Measurements from ENCODE around the gene AFG1L. TPM values are rescaled to one million over a fixed set of nuclear protein-coding genes. Genes with fewer than 3 reads are reported as not detected.
A peak's percentile ranks its signal among the peaks of the same experiment; 100 is the strongest.

Gene AFG1L
- polyA plus RNA-seq, 1 of the 3 experiments (the other 2 are of a cell fraction): 0.71 TPM

DNA sequence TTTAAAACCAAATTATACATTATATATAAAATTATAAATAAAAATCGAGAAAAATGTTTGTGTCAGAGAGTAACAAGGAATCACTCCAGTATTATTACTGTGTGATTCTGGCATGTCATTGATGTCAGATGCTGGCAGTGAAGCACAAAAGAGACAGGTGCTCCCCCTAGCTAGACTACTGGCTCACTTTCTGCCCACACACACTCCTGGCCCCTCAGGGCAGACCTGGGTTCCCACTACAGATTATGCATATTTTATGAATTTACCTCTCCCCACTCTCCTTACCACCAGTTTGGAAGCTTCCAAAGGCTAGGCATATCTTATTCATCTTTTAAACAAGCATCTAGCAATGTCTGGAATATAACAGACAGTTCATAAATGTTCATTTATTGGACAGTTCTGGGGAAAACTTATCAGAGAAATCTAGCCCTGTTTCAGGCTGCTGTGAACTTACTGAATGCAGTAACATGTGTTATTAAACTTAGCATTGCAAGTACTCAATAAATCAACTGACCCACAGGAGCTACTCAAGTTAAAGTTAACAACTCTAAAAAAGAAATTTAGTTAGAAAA is 46.8 kb upstream of the AFG1L start:
- WGBS (ENCODE audit: low lambda C conversion rate): 20% methylated on average over 1 of the region's 1 CpG
- Histone ChIP-seq H3K9me2 (no peaks in the 10 kb centered on the region), H3F3A (replicated peaks; ENCODE audit: insufficient read depth) (no peaks in the 10 kb centered on the region), H3K4me3 (ENCODE audit: low read depth in 2 of 2, low read length in 1 of 2) (no peak overlapping the region), H3K36me3 (replicated peaks in 1 of 2; ENCODE audit: control insufficient read depth in 1 of 2, insufficient read depth in 2 of 2, low read length in 1 of 2) (peaks cover 0 to 16% of the 10 kb centered on the region in 2 experiments), H2AFZ (ENCODE audit: low read depth) (no peak overlapping the region), H3K27me3 (ENCODE audit: insufficient read depth) (no peaks in the 10 kb centered on the region), H3K9me3 (no peaks in the 10 kb centered on the region), H3K79me2 (ENCODE audit: insufficient read depth) (peaks cover 84% of the 10 kb centered on the region), H3K4me2 (no peak overlapping the region), H3K4me1 (ENCODE audit: control insufficient read depth in 1 of 2, insufficient read depth in 2 of 2, low read depth in 1 of 2, low read length in 1 of 2) (peaks cover 0 to 8% of the 10 kb centered on the region in 2 experiments; a peak in 2 of 4 replicates), H4K20me1 (ENCODE audit: insufficient read depth) (peaks cover 30% of the 10 kb centered on the region), H3K27ac (ENCODE audit: low read depth in 2 of 2, low read length in 1 of 2) (peak overlapping the region in 1 of 2 experiments; percentile 58; a peak in 2 of 4 replicates), H3K9ac (no peak overlapping the region)
- POLR2A ChIA-PET: interaction anchor here (0.7 to 0.8 kb wide), 2 partner anchors 13 to 839 kb away, joined by 3 to 4 read pairs; partner anchors contain the start of gene SNX3
- DNase-seq: peak; percentile 64
- CTCF ChIA-PET: interaction anchor here (0.7 to 2.7 kb wide), 6 partner anchors 10 to 244 kb away, joined by 3 to 10 read pairs (median 5); partner anchors contain the start of gene SNX3
- TF ChIP-seq TEAD4 (IDR thresholded peaks at IDR 0.05; ENCODE audit: borderline replicate concordance, insufficient read depth): no peak
- no peak for TF ChIP-seq NFIC (IDR thresholded peaks at IDR 0.05; ENCODE audit: borderline replicate concordance)
- TF ChIP-seq YY1 (IDR thresholded peaks at IDR 0.05; ENCODE audit: low read depth): no peak
- no peak for TF ChIP-seq EZH2phosphoT487 (IDR thresholded peaks at IDR 0.05; ENCODE audit: borderline replicate concordance, low read depth)
- TF ChIP-seq JUND (IDR thresholded peaks at IDR 0.05): no peak
- TF ChIP-seq CHD2 (IDR thresholded peaks at IDR 0.05; ENCODE audit: low read length, partially characterized antibody): peak; percentile 64
- TF ChIP-seq FOXM1 (IDR thresholded peaks at IDR 0.05; ENCODE audit: low read depth): no peak
- TF ChIP-seq GABPA (IDR thresholded peaks at IDR 0.05; ENCODE audit: low read depth): no peak
- TF ChIP-seq RXRA (IDR thresholded peaks at IDR 0.05; ENCODE audit: borderline replicate concordance, low read depth): no peak
- TF ChIP-seq FOXJ3 (CRISPR knock-in tag; IDR thresholded peaks at IDR 0.05): no peak
- peak in 1 of 2 experiments; percentile 93; a peak in 2 of 4 replicates for TF ChIP-seq EP300 (IDR thresholded peaks at IDR 0.05; ENCODE audit: borderline replicate concordance in 1 of 2, low read depth in 1 of 2, low read length in 1 of 2)
- TF ChIP-seq MEF2A (IDR thresholded peaks at IDR 0.05; ENCODE audit: borderline replicate concordance, low read depth): no peak
- peak; percentile 81 for TF ChIP-seq RCOR1 (IDR thresholded peaks at IDR 0.05; ENCODE audit: low read length)
- TF ChIP-seq, protein P1, sequence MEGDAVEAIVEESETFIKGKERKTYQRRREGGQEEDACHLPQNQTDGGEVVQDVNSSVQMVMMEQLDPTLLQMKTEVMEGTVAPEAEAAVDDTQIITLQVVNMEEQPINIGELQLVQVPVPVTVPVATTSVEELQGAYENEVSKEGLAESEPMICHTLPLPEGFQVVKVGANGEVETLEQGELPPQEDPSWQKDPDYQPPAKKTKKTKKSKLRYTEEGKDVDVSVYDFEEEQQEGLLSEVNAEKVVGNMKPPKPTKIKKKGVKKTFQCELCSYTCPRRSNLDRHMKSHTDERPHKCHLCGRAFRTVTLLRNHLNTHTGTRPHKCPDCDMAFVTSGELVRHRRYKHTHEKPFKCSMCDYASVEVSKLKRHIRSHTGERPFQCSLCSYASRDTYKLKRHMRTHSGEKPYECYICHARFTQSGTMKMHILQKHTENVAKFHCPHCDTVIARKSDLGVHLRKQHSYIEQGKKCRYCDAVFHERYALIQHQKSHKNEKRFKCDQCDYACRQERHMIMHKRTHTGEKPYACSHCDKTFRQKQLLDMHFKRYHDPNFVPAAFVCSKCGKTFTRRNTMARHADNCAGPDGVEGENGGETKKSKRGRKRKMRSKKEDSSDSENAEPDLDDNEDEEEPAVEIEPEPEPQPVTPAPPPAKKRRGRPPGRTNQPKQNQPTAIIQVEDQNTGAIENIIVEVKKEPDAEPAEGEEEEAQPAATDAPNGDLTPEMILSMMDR (IDR thresholded peaks at IDR 0.05): no peak
- TF ChIP-seq, protein P2, sequence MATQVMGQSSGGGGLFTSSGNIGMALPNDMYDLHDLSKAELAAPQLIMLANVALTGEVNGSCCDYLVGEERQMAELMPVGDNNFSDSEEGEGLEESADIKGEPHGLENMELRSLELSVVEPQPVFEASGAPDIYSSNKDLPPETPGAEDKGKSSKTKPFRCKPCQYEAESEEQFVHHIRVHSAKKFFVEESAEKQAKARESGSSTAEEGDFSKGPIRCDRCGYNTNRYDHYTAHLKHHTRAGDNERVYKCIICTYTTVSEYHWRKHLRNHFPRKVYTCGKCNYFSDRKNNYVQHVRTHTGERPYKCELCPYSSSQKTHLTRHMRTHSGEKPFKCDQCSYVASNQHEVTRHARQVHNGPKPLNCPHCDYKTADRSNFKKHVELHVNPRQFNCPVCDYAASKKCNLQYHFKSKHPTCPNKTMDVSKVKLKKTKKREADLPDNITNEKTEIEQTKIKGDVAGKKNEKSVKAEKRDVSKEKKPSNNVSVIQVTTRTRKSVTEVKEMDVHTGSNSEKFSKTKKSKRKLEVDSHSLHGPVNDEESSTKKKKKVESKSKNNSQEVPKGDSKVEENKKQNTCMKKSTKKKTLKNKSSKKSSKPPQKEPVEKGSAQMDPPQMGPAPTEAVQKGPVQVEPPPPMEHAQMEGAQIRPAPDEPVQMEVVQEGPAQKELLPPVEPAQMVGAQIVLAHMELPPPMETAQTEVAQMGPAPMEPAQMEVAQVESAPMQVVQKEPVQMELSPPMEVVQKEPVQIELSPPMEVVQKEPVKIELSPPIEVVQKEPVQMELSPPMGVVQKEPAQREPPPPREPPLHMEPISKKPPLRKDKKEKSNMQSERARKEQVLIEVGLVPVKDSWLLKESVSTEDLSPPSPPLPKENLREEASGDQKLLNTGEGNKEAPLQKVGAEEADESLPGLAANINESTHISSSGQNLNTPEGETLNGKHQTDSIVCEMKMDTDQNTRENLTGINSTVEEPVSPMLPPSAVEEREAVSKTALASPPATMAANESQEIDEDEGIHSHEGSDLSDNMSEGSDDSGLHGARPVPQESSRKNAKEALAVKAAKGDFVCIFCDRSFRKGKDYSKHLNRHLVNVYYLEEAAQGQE (IDR thresholded peaks at IDR 0.05; ENCODE audit: low read depth, low read length): no peak
- TF ChIP-seq, protein P3, sequence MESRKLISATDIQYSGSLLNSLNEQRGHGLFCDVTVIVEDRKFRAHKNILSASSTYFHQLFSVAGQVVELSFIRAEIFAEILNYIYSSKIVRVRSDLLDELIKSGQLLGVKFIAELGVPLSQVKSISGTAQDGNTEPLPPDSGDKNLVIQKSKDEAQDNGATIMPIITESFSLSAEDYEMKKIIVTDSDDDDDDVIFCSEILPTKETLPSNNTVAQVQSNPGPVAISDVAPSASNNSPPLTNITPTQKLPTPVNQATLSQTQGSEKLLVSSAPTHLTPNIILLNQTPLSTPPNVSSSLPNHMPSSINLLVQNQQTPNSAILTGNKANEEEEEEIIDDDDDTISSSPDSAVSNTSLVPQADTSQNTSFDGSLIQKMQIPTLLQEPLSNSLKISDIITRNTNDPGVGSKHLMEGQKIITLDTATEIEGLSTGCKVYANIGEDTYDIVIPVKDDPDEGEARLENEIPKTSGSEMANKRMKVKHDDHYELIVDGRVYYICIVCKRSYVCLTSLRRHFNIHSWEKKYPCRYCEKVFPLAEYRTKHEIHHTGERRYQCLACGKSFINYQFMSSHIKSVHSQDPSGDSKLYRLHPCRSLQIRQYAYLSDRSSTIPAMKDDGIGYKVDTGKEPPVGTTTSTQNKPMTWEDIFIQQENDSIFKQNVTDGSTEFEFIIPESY (IDR thresholded peaks at IDR 0.05; ENCODE audit: borderline replicate concordance, low read depth): no peak
- TF ChIP-seq, protein P4, sequence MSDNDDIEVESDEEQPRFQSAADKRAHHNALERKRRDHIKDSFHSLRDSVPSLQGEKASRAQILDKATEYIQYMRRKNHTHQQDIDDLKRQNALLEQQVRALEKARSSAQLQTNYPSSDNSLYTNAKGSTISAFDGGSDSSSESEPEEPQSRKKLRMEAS (IDR thresholded peaks at IDR 0.05; ENCODE audit: low read depth): no peak
- TF ChIP-seq NRF1 (IDR thresholded peaks at IDR 0.05; ENCODE audit: low read depth, low read length): no peak
- no peak for TF ChIP-seq SIN3A (IDR thresholded peaks at IDR 0.05; ENCODE audit: borderline replicate concordance, low read depth, low read length)
- TF ChIP-seq, protein P5, sequence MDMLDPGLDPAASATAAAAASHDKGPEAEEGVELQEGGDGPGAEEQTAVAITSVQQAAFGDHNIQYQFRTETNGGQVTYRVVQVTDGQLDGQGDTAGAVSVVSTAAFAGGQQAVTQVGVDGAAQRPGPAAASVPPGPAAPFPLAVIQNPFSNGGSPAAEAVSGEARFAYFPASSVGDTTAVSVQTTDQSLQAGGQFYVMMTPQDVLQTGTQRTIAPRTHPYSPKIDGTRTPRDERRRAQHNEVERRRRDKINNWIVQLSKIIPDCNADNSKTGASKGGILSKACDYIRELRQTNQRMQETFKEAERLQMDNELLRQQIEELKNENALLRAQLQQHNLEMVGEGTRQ (IDR thresholded peaks at IDR 0.05; ENCODE audit: borderline replicate concordance, low read depth, low read length): no peak
- no peak for TF ChIP-seq TAF1 (IDR thresholded peaks at IDR 0.05; ENCODE audit: borderline replicate concordance, low read depth, low read length)
- TF ChIP-seq ELF1 (IDR thresholded peaks at IDR 0.05): no peak
- TF ChIP-seq TCF12 (IDR thresholded peaks at IDR 0.05): peak; percentile 25; the same call in 1 of the 2 replicates
- TF ChIP-seq FOSL2 (IDR thresholded peaks at IDR 0.05; ENCODE audit: borderline replicate concordance, low read depth): no peak
- TF ChIP-seq RFX5 (IDR thresholded peaks at IDR 0.05; ENCODE audit: low read length): no peak
- peak; percentile 53 for TF ChIP-seq RAD21 (IDR thresholded peaks at IDR 0.05; ENCODE audit: low read length)

Data from SK-N-SH (cell line).